ENCODE measurements around the gene PARD3. TPM values are rescaled to one million over a fixed set of nuclear protein-coding genes. Genes with fewer than 3 reads are reported as not detected.
A peak's percentile ranks its signal among the peaks of the same experiment; 100 is the strongest.
"Not testable (repeated sequence)": the region's sequence is repeated elsewhere in the genome, so short reads cannot be mapped to it uniquely, and the experiment has no call there.

Gene PARD3
- total RNA-seq, 1 experiment from 2014 or later: 51.7 TPM

DNA sequence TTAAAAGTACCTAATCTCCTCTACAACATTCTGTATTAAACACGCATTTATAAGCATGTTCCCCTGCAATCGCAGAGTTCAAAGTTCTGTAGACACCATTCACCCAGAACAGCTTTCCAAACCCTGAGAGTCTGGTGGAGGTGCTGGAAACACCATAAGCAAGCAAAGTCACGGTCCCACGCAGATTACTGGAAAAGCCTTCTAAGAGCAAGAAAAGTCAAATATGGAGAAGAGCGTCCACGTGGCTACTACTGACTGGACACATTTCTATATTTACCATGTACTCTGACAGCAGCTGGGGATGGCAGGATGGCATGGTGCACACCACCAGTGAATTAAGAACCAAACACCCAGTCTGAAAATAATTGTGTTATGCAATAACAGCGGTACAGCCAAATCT lies 97.7 kb downstream of the PARD3 start:
- no peak for DNase-seq (ENCODE audit: low read depth)

DNA sequence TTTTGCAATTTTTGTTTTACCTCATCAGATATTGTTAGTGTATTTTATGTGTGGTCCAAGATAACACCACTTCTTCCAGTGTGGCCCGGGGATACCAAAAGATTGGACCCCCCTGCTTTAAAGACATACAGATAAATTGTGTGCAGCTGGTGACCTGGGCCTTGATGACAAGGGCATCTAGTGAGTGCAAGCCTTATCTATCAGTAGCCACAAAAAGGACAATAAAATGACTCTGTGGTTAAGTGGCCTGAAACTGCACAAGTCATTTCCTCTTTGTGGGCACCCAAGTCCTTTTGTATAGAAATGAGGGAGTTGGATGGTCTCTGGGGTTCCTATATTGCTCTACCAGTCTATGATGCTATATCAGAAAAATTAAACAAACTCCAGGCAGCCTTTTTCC lies 98.1 kb downstream of the PARD3 start:
- no peak for DNase-seq (ENCODE audit: low read depth)

DNA sequence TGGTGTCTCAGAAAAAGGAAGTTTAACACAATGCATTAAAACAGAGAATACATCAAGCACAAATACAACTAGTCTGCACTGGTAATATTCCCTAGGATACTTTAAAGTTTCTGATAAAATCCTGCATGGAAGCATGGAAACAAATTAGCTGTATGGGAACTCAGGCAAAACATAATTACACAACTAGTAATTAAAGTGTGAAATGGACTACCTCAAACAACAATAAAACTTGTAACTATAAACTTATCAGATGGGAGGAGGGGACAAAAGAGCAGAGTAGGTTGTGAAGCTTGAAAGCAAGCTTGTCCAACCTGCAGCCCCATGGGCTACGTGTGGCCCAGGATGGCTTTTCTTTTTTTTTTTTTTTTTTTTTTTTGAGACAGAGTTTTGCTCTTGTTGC lies 98.9 kb downstream of the PARD3 start:
- no peak for DNase-seq (ENCODE audit: low read depth)

GRCh38 chr10:34715511-34716187 lies 99.4 kb downstream of the PARD3 start:
- DNase-seq (ENCODE audit: low read depth): no peak

GRCh38 chr10:34713875-34714274 lies 101.2 kb downstream of the PARD3 start:
- peak; percentile 39 for DNase-seq (ENCODE audit: low read depth)

DNA sequence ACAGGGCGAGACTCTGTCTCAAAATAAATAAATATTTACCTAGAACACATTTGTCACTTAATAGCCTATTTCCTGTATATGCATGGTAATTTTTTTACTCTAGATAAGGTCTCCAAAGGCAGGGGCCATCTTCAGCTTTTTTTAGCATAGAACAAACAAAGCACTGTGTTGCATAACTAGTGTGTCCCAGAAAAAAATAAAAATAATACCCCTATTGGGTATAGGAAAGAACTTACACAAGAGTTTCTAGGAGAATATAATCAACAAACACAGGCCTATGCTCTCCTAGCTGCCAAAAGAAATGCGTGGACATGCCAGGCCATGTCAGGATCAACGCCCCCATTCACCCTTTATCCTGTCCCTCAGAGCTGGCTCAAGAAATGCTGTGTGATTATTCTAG lies 103.6 kb downstream of the PARD3 start:
- DNase-seq (ENCODE audit: low read depth): no peak

GRCh38 chr10:34710391-34710751 lies 104.7 kb downstream of the PARD3 start:
- peak; percentile 71 for DNase-seq (ENCODE audit: low read depth)

DNA sequence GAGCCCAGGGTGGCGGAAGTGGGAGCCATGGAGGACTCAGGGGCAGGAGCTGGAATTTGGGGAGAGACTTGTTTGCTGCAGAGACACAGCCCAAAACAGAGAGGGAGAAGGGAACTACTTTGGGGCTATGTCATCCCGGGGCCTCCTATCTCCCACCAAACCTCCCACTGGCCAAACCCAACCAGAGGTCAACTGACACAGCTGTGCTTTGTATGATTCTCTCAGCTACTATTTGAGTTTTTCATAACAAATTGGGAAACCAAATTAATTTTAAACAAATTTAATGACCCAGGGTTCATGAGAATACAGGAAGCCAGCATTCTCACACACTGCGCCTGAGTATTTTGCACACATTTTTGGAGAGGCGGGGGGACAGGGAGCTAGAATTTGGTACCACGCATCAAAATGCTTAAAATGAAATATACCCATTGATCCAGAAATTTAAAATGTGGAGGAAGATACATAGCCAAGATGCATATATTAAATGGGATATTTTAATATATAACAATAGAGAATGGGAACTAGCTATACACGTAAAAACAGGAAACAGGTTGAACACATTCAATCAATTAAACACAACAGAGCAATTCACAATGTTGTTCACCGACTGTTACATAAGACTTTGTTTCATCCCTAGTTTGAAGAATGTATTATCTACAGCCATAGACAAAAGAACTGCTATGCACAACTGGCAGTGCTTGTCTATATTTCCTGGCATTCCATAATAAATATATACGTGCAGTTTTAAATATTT lies 105.3 kb downstream of the PARD3 start:
- no peak for DNase-seq (ENCODE audit: low read depth)

DNA sequence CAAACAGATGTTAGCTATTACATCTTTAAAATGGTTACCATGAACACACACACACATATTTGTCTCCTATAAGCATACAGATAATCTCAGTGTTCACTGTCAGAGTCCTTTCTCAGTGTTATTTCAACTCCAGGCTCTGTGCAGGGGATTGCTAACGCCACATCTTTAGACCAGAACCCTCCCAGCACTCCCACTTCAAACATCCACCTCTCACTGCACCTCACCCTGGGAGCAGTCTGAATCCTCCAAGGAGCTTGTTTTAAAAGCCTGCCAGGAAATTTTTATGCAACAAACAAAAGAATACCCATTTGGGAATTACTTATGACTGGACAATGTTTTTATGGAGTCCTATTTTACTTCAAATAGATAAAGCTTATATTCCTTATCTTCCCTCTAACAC lies 107.4 kb downstream of the PARD3 start:
- DNase-seq (ENCODE audit: low read depth): no peak

DNA sequence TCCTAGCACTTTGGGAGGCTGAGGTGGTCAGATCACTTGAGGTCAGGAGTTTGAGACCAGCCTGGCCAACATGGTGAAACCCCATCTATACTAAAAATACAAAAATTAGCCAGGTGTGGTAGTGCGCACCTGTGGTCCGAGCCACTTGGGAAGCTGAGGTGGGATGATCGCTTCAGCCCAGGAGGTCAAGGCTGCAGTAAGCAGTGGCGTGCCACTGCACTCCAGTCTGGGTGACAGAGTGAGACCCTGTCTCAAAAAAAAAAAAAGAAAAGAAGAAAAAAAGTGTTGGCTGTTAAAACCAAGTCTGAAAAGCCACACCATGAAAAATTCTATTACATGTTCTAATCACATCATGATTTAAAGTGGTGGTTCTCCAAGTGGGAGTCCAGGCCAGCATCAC lies 108.1 kb downstream of the PARD3 start:
- not testable (repeated sequence) for DNase-seq (ENCODE audit: low read depth)

DNA sequence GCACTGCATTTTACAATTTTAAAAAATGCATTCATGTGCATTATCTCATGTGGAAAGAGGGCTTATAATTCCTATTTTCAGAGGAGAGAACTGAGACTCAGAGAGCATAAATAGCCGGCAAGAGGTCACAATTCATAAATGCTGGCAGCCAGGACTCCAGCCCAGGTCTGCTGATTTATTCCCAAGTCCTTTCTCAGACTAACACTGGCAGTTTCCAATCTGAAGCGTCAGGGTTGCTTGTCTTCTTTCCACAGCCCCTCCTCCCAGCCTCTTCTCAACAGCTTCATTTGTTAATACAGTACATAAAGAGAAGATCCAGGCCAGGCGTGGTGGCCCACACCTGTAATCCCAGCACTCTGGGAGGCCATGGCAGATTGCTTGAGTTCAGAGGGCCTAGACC lies 108.9 kb downstream of the PARD3 start:
- DNase-seq (ENCODE audit: low read depth): no peak

DNA sequence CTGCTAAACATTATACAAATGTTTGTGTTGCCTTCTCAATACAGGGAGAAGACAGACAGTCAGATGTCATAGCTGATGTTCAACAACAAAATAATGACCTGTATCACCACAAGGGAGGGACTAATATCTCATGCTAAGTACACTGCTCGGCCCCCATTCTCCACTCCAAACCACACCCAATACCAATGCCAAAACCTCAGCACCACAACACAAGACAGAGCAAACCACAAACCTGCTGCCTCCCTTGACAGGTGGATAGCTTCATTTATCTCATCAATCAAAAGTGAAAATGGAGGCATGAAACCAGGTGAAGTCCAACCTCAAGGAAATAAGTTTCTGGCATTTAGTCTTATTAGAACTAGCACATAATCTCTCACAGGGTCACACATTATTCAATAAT lies 109.5 kb downstream of the PARD3 start:
- peak; percentile 44 for DNase-seq (ENCODE audit: low read depth)

DNA sequence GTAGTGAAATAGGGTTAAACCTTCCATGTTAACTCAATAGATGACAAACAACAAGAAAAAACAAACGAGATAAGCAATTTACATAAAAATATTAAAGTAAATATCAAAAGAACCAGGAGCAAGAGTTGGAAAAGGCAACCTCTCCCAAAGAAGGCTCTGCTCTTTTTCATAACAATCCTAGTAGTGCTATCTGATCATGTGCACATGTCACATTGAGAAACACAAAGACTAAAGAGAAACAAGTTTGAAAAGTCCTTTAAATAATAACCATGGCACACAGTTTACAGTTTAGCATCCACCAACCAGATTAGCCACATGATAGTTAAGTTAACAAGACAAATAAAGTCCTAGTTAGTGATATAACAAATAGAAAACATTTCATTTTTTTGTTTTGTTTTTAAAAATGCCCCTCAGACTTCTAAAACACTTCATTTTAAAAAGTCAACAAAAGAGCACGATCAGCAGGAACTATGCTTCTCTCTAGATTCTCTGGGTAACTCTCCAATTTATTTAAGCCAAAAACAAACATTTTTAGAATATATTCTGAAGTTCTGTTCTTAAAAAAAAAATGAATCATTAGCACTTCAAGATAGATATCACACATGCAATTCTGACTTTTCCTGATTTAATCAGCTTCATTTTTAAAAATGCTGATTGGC lies 110.4 kb downstream of the PARD3 start:
- no peak for DNase-seq (ENCODE audit: low read depth)

DNA sequence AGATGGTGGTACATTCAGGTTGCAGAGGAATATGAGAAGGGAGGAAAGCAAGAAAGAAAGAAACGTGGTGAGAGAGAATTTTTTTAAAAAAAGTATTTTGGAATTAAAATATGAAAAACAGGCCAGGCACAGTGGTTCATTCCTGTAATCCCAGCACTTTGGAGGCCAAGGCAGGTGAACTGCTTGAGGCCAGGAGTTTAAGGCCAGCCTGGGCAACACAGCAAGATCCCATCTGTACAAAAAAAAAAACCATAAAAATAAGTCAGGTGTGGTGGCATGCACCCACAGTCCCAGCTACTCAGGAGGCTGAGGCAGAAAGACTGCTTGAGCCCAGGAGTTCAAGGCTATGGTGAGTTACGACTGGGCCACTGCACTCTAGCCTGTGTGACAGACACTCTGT lies 112.1 kb downstream of the PARD3 start:
- DNase-seq (ENCODE audit: low read depth): no peak

GRCh38 chr10:34702093-34702937 lies 112.8 kb downstream of the PARD3 start:
- no peak for DNase-seq (ENCODE audit: low read depth)

DNA sequence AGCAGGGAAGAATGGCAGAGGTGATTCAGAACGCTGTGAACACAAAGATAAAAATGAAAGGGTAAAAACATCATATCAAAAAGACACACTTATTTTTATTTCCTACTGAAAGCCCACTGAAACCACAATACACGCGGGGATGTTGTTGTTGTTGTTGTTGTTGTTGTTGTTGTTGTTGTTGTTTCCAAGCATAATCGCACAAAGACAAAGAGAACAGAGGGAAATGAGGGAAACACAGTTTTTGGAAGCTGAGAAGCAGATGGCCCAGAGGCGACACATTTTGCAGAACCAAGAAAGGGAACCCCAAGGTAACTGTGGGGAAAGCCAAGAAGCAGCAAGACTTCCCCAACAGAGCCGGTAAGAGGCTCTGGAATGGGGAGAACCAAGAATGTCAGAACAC lies 113.9 kb downstream of the PARD3 start:
- DNase-seq (ENCODE audit: low read depth): no peak

DNA sequence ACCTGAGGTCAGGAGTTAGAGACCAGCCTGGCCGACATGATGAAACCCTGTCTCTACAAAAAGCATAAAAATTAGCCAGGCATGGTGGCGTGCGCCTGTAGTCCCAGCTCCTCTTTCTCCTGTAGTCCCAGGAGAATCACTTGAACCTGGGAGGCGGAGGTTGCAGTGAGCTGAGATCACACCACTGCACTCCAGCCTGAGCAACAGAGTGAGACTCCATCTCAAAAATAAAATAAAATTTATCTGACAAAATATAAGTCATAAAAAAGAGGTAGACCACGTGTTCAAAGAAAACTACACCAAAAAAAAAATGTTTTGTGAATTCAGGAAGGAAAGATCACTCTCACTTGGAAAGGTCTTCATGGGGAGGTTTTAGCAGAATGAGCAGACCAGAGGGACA lies 114.3 kb downstream of the PARD3 start:
- not testable (repeated sequence) for DNase-seq (ENCODE audit: low read depth)

DNA sequence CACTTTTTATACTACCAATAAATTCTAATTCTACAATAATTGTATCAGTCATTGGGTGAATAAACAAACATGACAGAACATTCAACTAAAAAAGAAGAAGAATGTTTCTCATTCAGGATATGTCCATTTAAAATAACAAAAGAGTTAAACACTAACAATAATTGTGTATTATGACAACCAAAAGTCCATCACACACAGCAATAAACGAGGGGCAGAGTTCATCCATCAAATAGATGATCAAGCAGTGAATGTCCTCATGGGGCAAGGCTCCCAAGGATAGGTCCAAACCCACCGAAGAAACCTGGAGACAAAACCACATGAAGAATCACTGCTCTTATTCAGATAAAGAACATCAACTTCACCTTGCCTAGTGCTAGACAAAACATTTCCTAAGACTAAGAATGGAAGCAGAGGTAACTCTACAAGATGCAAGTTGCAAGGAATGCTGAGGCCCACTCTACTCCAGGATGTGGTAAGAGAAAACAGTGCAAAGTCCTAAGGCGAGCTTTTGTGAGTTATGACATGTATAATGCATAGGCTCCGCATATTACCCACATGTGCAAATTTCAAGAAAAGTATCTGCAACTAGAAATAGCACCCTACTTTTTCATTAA lies 115.1 kb downstream of the PARD3 start:
- no peak for DNase-seq (ENCODE audit: low read depth)

GRCh38 chr10:34698979-34699378 lies 116.1 kb downstream of the PARD3 start:
- DNase-seq (ENCODE audit: low read depth): peak; percentile 84

DNA sequence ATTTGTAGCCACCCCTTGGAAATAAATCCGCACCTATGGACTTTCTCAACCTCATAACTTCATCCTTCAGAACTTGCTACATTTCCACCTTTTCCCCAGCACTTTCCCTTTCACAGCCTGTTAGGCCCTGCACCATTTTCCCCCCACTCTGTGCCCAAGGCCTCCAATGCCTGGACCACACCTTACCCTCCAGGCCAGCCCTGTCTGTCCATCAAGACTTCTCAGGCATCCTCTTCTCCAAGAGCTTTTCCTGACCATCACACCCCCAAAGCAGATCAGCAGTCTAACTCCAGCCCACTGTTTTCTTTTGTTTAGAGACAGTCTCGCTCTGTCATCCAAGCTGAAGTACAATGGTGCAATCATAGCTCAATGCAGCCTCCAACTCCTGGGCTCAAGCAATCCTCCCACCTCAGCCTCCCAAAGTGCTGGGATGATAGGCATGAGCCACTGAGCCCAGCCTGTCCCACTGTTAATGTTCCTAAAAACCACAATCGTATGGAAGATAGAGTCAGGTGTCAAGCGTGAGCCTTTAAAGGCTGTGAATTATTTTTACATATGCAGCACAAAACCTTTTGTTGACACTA lies 116.8 kb downstream of the PARD3 start:
- DNase-seq (ENCODE audit: low read depth): no peak
